B cell (primary cell): Measurements from ENCODE around the gene DENND1A. TPM values are rescaled to one million over a fixed set of nuclear protein-coding genes. Genes with fewer than 3 reads are reported as not detected.

Experiments
- ATAC-seq: fragments of 200-7000 bp; cut with Tn5 transposase; one replicate; pipeline ENCODE4 v1.10.0; 2021; ENCODE audit warnings: low read depth, mild to moderate bottlenecking, moderate number of reproducible peaks, moderate library complexity
- CTCF ChIA-PET: fragments of 350-600 bp; sonication (Branson Sonifier 250); formaldehyde crosslinking; loops from one replicate; lab custom pipeline; 2021; ENCODE audit warnings: antibody characterized with exemption, inconsistent platforms; lab: Charles Lee
- POLR2A ChIA-PET: fragments of 350-600 bp; sonication (Branson Sonifier 250); formaldehyde crosslinking; loops from one replicate; lab custom pipeline; 2021; ENCODE audit warnings: antibody characterized with exemption; lab: Charles Lee
- DNase-seq: peaks from one replicate; pipeline ENCODE4 v3.0.0; 2013
- H2AFZ ChIP-seq: 2 replicates; pipeline ENCODE4 v1.6.1; 2012; ENCODE audit warnings: mild to moderate bottlenecking, low read depth, low read length; ENCODE audit not compliant: insufficient read depth, poor library complexity, severe bottlenecking
- H3K27ac ChIP-seq, 2 donors: 1 replicate in 1 of 2; 2 replicates in 1 of 2; pipeline ENCODE4 v1.5.1; 2012 to 2013; ENCODE audit warnings: low read length in 2 of 2, mild to moderate bottlenecking in 2 of 2, moderate library complexity in 1 of 2
- H3K27me3 ChIP-seq, 4 experiments: fragments of 200-600 bp in 1 of 4; sonication (generic) in 1 of 4; replicated peaks in 1 of 4; 1 replicate in 2 of 4; 2 replicates in 2 of 4; pipeline versions ENCODE4 v1.6.1 to v1.7.0; 2013 to 2016; ENCODE audit warnings: low read length in 3 of 4, mild to moderate bottlenecking in 2 of 4, mixed read lengths in 1 of 4, moderate library complexity in 1 of 4; ENCODE audit not compliant: insufficient read depth in 4 of 4, control insufficient read depth in 3 of 4; ENCODE audit errors: control extremely low read depth in 1 of 4
- H3K36me3 ChIP-seq, 2 experiments: replicated peaks in 1 of 2; 1 replicate in 1 of 2; 2 replicates in 1 of 2; pipeline versions ENCODE4 v1.6.1 to v1.7.1; 2013; ENCODE audit warnings: low read length in 1 of 2; ENCODE audit not compliant: insufficient read depth in 2 of 2, control insufficient read depth in 1 of 2; ENCODE audit errors: control extremely low read depth in 1 of 2, extremely low read depth in 1 of 2
- H3K4me1 ChIP-seq, 2 donors: fragments of 200-600 bp in 1 of 2; sonication (generic) in 1 of 2; 1 replicate in 1 of 2; 2 replicates in 1 of 2; pipeline versions ENCODE4 v1.5.1 to v1.6.1; 2013 to 2017; ENCODE audit warnings: low read length in 2 of 2; ENCODE audit not compliant: control insufficient read depth in 2 of 2, insufficient read depth in 2 of 2
- H3K4me2 ChIP-seq: replicated peaks from 2 replicates; pipeline ENCODE3; 2012; ENCODE audit warnings: mild to moderate bottlenecking, low read depth, low read length; ENCODE audit not compliant: poor library complexity, severe bottlenecking
- H3K4me3 ChIP-seq, 5 experiments: fragments of 200-600 bp in 1 of 5; sonication (generic) in 1 of 5; 1 replicate in 3 of 5; 2 replicates in 2 of 5; pipeline versions ENCODE4 v1.5.1 to v1.7.0; 2011 to 2016; ENCODE audit warnings: low read length in 4 of 5, mild to moderate bottlenecking in 4 of 5, low read depth in 2 of 5, control low read depth in 1 of 5, moderate library complexity in 1 of 5; ENCODE audit not compliant: insufficient read depth in 1 of 5; ENCODE audit errors: control extremely low read depth in 1 of 5, extremely low read depth in 1 of 5
- H3K79me2 ChIP-seq: fragments of 200-600 bp; sonication (generic); one replicate; pipeline ENCODE4 v1.6.0; 2016; ENCODE audit warnings: low read length; ENCODE audit not compliant: control insufficient read depth, insufficient read depth
- H3K9ac ChIP-seq: fragments of 200-600 bp; sonication (generic); 2 replicates; pipeline ENCODE4 v1.6.1; 2017; ENCODE audit warnings: mild to moderate bottlenecking, low read length, moderate library complexity
- H3K9me3 ChIP-seq, 3 donors: one replicate each; pipeline versions ENCODE4 v1.6.1 to v1.7.1; 2013; ENCODE audit warnings: low read length in 2 of 3; ENCODE audit not compliant: control insufficient read depth in 2 of 3, insufficient read depth in 1 of 3; ENCODE audit errors: control extremely low read depth in 1 of 3
- H4K20me1 ChIP-seq: 2 replicates; pipeline ENCODE4 v1.6.0; 2012; ENCODE audit warnings: mild to moderate bottlenecking, low read length; ENCODE audit not compliant: insufficient read depth, control insufficient read depth, poor library complexity, severe bottlenecking
- H3K27ac Mint-ChIP-seq: one replicate; pipeline ENCODE4 v1.8.0; 2021; ENCODE audit warnings: mixed read lengths
- H3K27me3 Mint-ChIP-seq: one replicate; pipeline ENCODE4 v1.8.0; 2021; ENCODE audit warnings: mixed read lengths
- H3K4me1 Mint-ChIP-seq: one replicate; pipeline ENCODE4 v1.8.0; 2021; ENCODE audit warnings: mixed read lengths
- H3K4me3 Mint-ChIP-seq: one replicate; pipeline ENCODE4 v1.8.0; 2021; ENCODE audit warnings: mixed read lengths
- H3K9me3 Mint-ChIP-seq: one replicate; pipeline ENCODE4 v1.8.0; 2022; ENCODE audit warnings: mixed read lengths; ENCODE audit not compliant: insufficient read depth
- CTCF ChIP-seq: fragments of 200-600 bp; IDR thresholded peaks from one replicate; pipeline ENCODE4 v1.8.0; 2022; ENCODE audit warnings: antibody characterized with exemption, mild to moderate bottlenecking
- EZH2 ChIP-seq: IDR thresholded peaks from 2 replicates; pipeline ENCODE4 v1.6.1; 2012; ENCODE audit warnings: borderline replicate concordance, low read depth, mild to moderate bottlenecking, moderate library complexity, low read length; ENCODE audit not compliant: insufficient read depth, poor library complexity, severe bottlenecking
- WGBS: methylation state at CpG from one replicate; pipeline ENCODE4 v1.1.5; 2013; ENCODE audit warnings: missing lambda C conversion rate; ENCODE audit not compliant: insufficient coverage; 5-methylcytosine and 5-hydroxymethylcytosine counted together
- intact Hi-C: fragments of 100-400 bp; cut with micrococcal nuclease; formaldehyde crosslinking; loops from one replicate; pipeline ENCODE4 v1.10.0; 2022
- polyA plus RNA-seq: library from polyadenylated mRNA; depleted of rRNA; stranded (reverse); fragments of >200 nt; gene quantifications from 2 replicates; pipeline ENCODE4 v1.2.3, GENCODE V29; 2012
- total RNA-seq, 2 donors: library from RNA; stranded (reverse); fragments of 120-200 nt in 1 of 2; gene quantifications; 1 replicate in 1 of 2; 2 replicates in 1 of 2; pipeline versions ENCODE4 v1.2.3 to v1.2.4, GENCODE V29; 2013 to 2022

The DENND1A gene
- total and polyA plus RNA-seq, 2 donors (not counting 1 experiment from before 2014, with no cell fraction given) = 10.8 to 26.0 TPM

GRCh38 chr9:123419091-123419490 is 510.8 kb downstream of the DENND1A start:
- intact Hi-C loops = no loop called here
- Mint-ChIP-seq H3K4me3 (no peak overlapping the region), H3K27ac (no peak overlapping the region), H3K9me3 (no peaks in the 10 kb centered on the region), H3K4me1 (no peaks in the 10 kb centered on the region), H3K27me3 (no peaks in the 10 kb centered on the region)
- ATAC-seq (no peak), DNase-seq (no peak)
- no peak overlapping the region for H3K4me3 ChIP-seq
- H2AFZ ChIP-seq = no peak overlapping the region
- TF ChIP-seq CTCF (no peak), EZH2 (no peak)
- CTCF ChIA-PET = no interaction called here
- H3K79me2 ChIP-seq = no peaks in the 10 kb centered on the region
- H4K20me1 ChIP-seq = no peaks in the 10 kb centered on the region
- H3K9me3 ChIP-seq = no peaks in the 10 kb centered on the region
- H3K4me2 ChIP-seq = no peak overlapping the region
- POLR2A ChIA-PET = no interaction called here
- H3K27me3 ChIP-seq = no peaks in the 10 kb centered on the region
- H3K27ac ChIP-seq = no peak overlapping the region
- H3K9ac ChIP-seq = no peak overlapping the region
- 100% methylated on average over 3 of the region's 4 CpGs for WGBS
- no peaks in the 10 kb centered on the region for H3K4me1 ChIP-seq
- H3K36me3 ChIP-seq = peaks cover 0 to 12% of the 10 kb centered on the region in 2 experiments

GRCh38 chr9:123418506-123418905 is 511.4 kb downstream of the DENND1A start:
- DNase-seq (no peak), ATAC-seq (no peak)
- H3K9me3 Mint-ChIP-seq = no peaks in the 10 kb centered on the region
- no peak overlapping the region for H3K9ac ChIP-seq
- H3K4me3 Mint-ChIP-seq = no peak overlapping the region
- H3K27me3 Mint-ChIP-seq = no peaks in the 10 kb centered on the region
- no peak overlapping the region for H3K27ac Mint-ChIP-seq
- H3K4me1 ChIP-seq = no peaks in the 10 kb centered on the region
- no peaks in the 10 kb centered on the region for H3K79me2 ChIP-seq
- no peaks in the 10 kb centered on the region for H3K4me1 Mint-ChIP-seq
- H4K20me1 ChIP-seq = no peaks in the 10 kb centered on the region
- no peaks in the 10 kb centered on the region for H3K27me3 ChIP-seq
- H3K36me3 ChIP-seq = peaks cover 0 to 12% of the 10 kb centered on the region in 2 experiments
- intact Hi-C loops = no loop called here
- 97% methylated on average over 10 of the region's 10 CpGs for WGBS
- no peak overlapping the region for H3K27ac ChIP-seq
- CTCF ChIA-PET = no interaction called here
- no peak overlapping the region for H3K4me2 ChIP-seq
- POLR2A ChIA-PET = no interaction called here
- TF ChIP-seq CTCF (no peak), EZH2 (no peak)
- no peaks in the 10 kb centered on the region for H3K9me3 ChIP-seq
- no peak overlapping the region for H2AFZ ChIP-seq
- H3K4me3 ChIP-seq = no peak overlapping the region
